Mesendoderm (in vitro differentiated cells): ENCODE data around the gene ANGEL1.

Source experiments
- DNase-seq: peaks from one replicate; pipeline ENCODE4 v3.0.0; 2013
- H2AK5ac ChIP-seq: 2 replicates; pipeline ENCODE4 v1.6.1; 2013; ENCODE audit warnings: low read length, inconsistent platforms
- H2BK120ac ChIP-seq: 2 replicates; pipeline ENCODE4 v1.6.1; 2013; ENCODE audit warnings: low read depth, mild to moderate bottlenecking, low read length, moderate library complexity, mixed read lengths
- H2BK15ac ChIP-seq: replicated peaks from 2 replicates; pipeline ENCODE4 v1.6.1; 2013; ENCODE audit warnings: low read depth, mild to moderate bottlenecking, moderate library complexity
- H2BK5ac ChIP-seq: 2 replicates; pipeline ENCODE4 v1.6.1; 2013; ENCODE audit warnings: low read length, inconsistent platforms
- H3K18ac ChIP-seq: 2 replicates; pipeline ENCODE4 v1.6.1; 2013; ENCODE audit warnings: mild to moderate bottlenecking, low read length, mixed read lengths
- H3K23ac ChIP-seq: one replicate; pipeline ENCODE4 v1.6.1; 2013; ENCODE audit warnings: low read length
- H3K27ac ChIP-seq: 2 replicates; pipeline ENCODE4 v1.5.1; 2013; ENCODE audit warnings: low read depth, mild to moderate bottlenecking, inconsistent platforms, low read length, moderate library complexity
- H3K27me3 ChIP-seq: 2 replicates; pipeline ENCODE4 v1.6.1; 2013; ENCODE audit warnings: low read length, control low read depth, mild to moderate bottlenecking, inconsistent platforms; ENCODE audit not compliant: insufficient read depth, poor library complexity
- H3K36me3 ChIP-seq: 2 replicates; pipeline ENCODE4 v1.6.1; 2013; ENCODE audit warnings: low read length, inconsistent platforms; ENCODE audit not compliant: control insufficient read depth, insufficient read depth
- H3K4ac ChIP-seq: one replicate; pipeline ENCODE4 v1.6.1; 2013; ENCODE audit warnings: low read depth, mild to moderate bottlenecking, low read length, moderate library complexity
- H3K4me1 ChIP-seq: 2 replicates; pipeline ENCODE4 v1.6.1; 2013; ENCODE audit warnings: low read depth, low read length, inconsistent platforms; ENCODE audit not compliant: control insufficient read depth
- H3K4me2 ChIP-seq: 2 replicates; pipeline ENCODE4 v1.6.1; 2013; ENCODE audit warnings: low read length
- H3K4me3 ChIP-seq: 2 replicates; pipeline ENCODE4 v1.5.1; 2013; ENCODE audit warnings: mild to moderate bottlenecking, low read length
- H3K56ac ChIP-seq: one replicate; pipeline ENCODE4 v1.6.1; 2013; ENCODE audit warnings: low read length
- H3K79me1 ChIP-seq: 2 replicates; pipeline ENCODE4 v1.6.1; 2013; ENCODE audit warnings: low read length, inconsistent platforms
- H3K79me2 ChIP-seq: 2 replicates; pipeline ENCODE4 v1.6.1; 2013; ENCODE audit warnings: mild to moderate bottlenecking, low read length; ENCODE audit not compliant: control insufficient read depth, insufficient read depth
- H3K9ac ChIP-seq: 2 replicates; pipeline ENCODE4 v1.6.1; 2013; ENCODE audit warnings: low read length, inconsistent platforms
- H4K5ac ChIP-seq: one replicate; pipeline ENCODE4 v1.6.1; 2013; ENCODE audit warnings: low read length
- H4K8ac ChIP-seq: one replicate; pipeline ENCODE4 v1.6.1; 2013; ENCODE audit warnings: low read depth, mild to moderate bottlenecking, control low read depth, low read length, moderate library complexity
- WGBS: extraction: QIAGEN DNeasy Blood & Tissue Kit; methylation state at CpG from one replicate; pipeline ENCODE4 v1.1.7; 2013; ENCODE audit warnings: low lambda C conversion rate, missing lambda C conversion rate; ENCODE audit not compliant: insufficient coverage; ENCODE audit errors: extremely low coverage; 5-methylcytosine and 5-hydroxymethylcytosine counted together

Gene ANGEL1

DNA sequence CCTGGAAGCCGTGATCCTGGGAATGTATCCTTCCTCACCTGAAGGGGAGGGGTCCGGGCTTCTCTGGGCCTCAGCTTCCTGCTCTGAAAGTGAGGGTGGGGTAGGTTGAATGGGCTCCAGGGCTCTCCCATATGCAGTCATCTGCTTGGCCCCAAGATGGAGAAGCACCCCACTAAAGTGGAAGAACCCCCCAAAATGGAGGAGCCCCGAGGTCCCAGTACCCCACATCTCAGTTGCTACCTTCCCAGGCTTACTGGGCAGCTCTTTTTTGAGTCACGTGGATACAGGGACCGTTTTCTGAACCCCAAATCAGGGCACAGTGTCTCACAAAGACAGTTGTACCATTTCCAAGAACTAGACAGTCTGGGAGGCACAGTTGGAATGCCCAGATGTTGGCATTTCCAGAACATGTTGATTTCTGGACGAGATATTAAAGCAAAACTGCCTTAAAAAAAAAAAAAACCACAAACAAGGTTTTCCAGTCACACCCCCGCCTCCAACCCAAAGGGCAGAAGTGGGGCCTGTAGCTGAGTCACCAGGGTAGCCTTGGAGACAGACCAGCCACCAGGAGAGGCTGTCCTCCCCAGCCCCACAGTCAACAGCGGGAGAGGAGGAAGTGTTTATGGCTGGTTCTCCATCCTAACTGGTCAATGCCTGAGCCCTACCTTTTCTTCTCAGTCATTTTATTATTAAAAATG, 39.3 kb downstream of the ANGEL1 start:
- DNase-seq, result peak; percentile 83
- peaks cover 15% of the 10 kb centered on the region for H3K4me1 ChIP-seq

DNA sequence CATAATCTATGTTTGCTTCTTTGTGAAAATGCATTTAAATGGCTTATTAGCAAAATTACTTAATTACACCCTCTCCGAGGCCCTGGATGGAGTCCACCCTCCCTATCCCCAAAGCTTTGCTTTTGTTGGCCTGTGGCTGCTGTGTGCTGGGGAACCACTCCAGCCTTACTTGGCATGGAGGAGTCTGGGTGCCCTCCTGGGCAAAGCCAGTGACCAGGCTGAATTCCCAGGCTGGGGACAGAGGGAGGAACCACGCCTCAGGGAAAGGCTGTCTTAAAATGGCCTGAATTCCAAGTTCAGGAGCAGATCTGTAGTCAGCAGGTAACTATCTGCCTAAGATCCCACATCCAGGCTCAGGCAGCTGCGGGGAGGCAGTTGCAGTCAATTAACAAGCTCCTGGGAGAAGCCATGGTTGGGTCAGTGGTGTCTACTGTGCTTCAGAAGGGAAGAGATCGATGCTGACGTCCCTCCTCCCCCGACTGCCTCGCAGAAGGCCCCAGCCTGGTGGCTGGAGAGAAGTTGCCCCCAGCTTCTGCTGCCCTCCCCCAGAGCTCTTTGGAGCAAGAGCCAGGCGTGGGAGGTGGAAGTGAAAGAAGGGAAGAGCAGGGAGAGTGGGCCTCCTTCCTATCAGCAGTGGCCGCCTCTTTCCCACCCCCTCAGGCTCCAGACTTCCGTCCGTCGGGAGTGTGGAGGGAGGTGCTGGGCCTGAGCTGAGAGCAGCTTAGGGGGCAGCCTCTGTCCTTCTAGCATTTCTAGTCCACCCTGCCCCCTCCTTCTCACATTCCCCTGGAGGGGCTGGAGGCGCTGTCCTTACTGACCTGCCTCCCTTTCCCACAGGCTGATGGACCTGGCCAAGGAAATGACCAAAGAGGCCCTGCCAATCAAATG, 40.1 kb downstream of the ANGEL1 start:
- H3K27ac ChIP-seq, result peak overlapping the region; percentile 69
- no peaks in the 10 kb centered on the region for H3K27me3 ChIP-seq
- WGBS, result no CpG with 5 or more reads among the region's 13 CpGs
- H3K4ac ChIP-seq, result peak overlapping the region; percentile 41
- no peak overlapping the region for H3K23ac ChIP-seq
- H3K18ac ChIP-seq, result peak overlapping the region; percentile 75
- H3K9ac ChIP-seq, result peak overlapping the region; percentile 12
- peak overlapping the region; percentile 73 for H3K56ac ChIP-seq
- H3K4me2 ChIP-seq, result no peak overlapping the region
- peaks cover 16% of the 10 kb centered on the region for H3K4me1 ChIP-seq
- H2BK120ac ChIP-seq, result peak overlapping the region; percentile 54
- H2BK15ac ChIP-seq, result no peak overlapping the region
- no peak overlapping the region for H4K5ac ChIP-seq
- H2AK5ac ChIP-seq, result no peak overlapping the region
- peak overlapping the region; percentile 56 for H2BK5ac ChIP-seq
- no peak overlapping the region for H4K8ac ChIP-seq
- DNase-seq, result peak; percentile 95
- H3K79me2 ChIP-seq, result no peaks in the 10 kb centered on the region
- H3K79me1 ChIP-seq, result no peaks in the 10 kb centered on the region
- no peaks in the 10 kb centered on the region for H3K36me3 ChIP-seq
- H3K4me3 ChIP-seq, result no peak overlapping the region

More for the DNA sequence above, 39.3 kb downstream of the ANGEL1 start:
- Histone ChIP-seq H3K27me3 (no peaks in the 10 kb centered on the region), H3K18ac (peak overlapping the region; percentile 75), H2BK5ac (peak overlapping the region; percentile 51), H3K9ac (peak overlapping the region; percentile 40), H3K36me3 (no peaks in the 10 kb centered on the region), H3K4ac (peak overlapping the region; percentile 39), H3K4me3 (no peak overlapping the region), H3K79me1 (no peaks in the 10 kb centered on the region), H3K23ac (no peak overlapping the region), H3K4me2 (no peak overlapping the region), H3K56ac (peak overlapping the region; percentile 71), H3K79me2 (no peaks in the 10 kb centered on the region), H2BK120ac (peak overlapping the region; percentile 3), H2AK5ac (peak overlapping the region; percentile 59), H2BK15ac (peak overlapping the region; percentile 12), H4K8ac (no peak overlapping the region), H4K5ac (no peak overlapping the region), H3K27ac (peak overlapping the region; percentile 74)
- no CpG with 5 or more reads among the region's 8 CpGs for WGBS

GRCh38 chr14:76771437-76771980, 41.2 kb downstream of the ANGEL1 start:
- Histone ChIP-seq H2BK120ac (no peak overlapping the region), H4K5ac (peak overlapping the region; percentile 24), H3K4ac (no peak overlapping the region), H3K56ac (no peak overlapping the region), H3K27ac (no peak overlapping the region), H3K4me3 (no peak overlapping the region), H3K23ac (no peak overlapping the region), H3K36me3 (no peaks in the 10 kb centered on the region), H3K18ac (no peak overlapping the region), H3K9ac (no peak overlapping the region), H4K8ac (no peak overlapping the region), H2BK5ac (no peak overlapping the region), H3K4me1 (peaks cover 16% of the 10 kb centered on the region), H3K27me3 (no peaks in the 10 kb centered on the region), H2BK15ac (no peak overlapping the region), H2AK5ac (no peak overlapping the region), H3K79me2 (no peaks in the 10 kb centered on the region), H3K4me2 (no peak overlapping the region), H3K79me1 (no peaks in the 10 kb centered on the region)
- no peak for DNase-seq
- no CpG with 5 or more reads among the region's 9 CpGs for WGBS

DNA sequence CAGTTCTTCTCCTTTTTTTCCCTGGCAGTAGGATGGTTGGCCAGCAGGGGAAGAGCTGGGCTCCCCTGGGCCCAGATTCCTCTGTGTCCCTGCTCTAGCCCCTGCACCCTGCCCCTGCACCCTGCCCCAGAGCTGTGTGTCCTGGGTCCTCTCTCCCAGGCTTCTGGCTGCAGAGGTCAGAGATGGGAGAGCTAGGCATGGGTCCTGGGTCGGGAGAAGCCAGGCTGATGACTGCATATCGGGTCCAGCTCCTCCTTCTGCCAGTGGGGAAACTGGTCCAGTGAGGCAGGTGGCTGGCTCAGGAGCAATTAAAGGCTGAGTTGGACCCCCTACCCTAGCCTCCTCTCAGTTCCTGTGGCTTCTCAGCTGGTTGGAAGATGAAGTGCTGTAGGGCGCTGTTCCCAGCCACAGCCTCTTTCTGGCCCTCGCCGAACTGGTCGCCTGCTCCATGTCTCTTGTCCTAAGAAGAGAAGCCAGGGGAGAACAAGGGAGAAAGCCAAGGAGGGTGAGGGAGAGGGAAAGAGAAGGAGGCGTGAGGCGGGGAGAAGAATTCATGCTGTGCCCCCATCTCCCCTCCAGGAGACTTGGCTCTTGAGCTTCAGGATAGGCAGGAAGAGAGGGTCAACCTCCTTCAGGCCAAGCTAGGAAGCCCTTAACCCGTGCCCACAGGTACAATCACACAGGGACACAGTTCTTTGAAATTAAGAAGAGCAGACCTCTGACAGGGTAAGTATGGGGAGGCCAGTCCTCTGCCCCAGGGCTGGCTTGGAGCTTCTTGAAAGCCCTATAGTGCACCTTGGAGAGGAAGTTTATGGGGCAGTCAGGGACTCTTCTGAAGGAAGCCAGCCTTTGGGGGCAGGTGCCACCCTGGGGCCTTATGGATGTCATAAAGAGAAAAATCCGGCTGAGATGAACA, 41.9 kb downstream of the ANGEL1 start:
- no peak overlapping the region for H3K9ac ChIP-seq
- H3K4me1 ChIP-seq, result peaks cover 16% of the 10 kb centered on the region
- H2BK15ac ChIP-seq, result no peak overlapping the region
- no peaks in the 10 kb centered on the region for H3K79me1 ChIP-seq
- DNase-seq, result no peak
- H2BK120ac ChIP-seq, result no peak overlapping the region
- no CpG with 5 or more reads among the region's 10 CpGs for WGBS
- no peak overlapping the region for H3K4me3 ChIP-seq
- H2AK5ac ChIP-seq, result no peak overlapping the region
- no peaks in the 10 kb centered on the region for H3K27me3 ChIP-seq
- H2BK5ac ChIP-seq, result no peak overlapping the region
- no peak overlapping the region for H4K8ac ChIP-seq
- no peak overlapping the region for H3K27ac ChIP-seq
- no peak overlapping the region for H4K5ac ChIP-seq
- H3K56ac ChIP-seq, result no peak overlapping the region
- H3K18ac ChIP-seq, result no peak overlapping the region
- H3K36me3 ChIP-seq, result no peaks in the 10 kb centered on the region
- no peaks in the 10 kb centered on the region for H3K79me2 ChIP-seq
- H3K4me2 ChIP-seq, result no peak overlapping the region
- H3K23ac ChIP-seq, result no peak overlapping the region
- H3K4ac ChIP-seq, result no peak overlapping the region

DNA sequence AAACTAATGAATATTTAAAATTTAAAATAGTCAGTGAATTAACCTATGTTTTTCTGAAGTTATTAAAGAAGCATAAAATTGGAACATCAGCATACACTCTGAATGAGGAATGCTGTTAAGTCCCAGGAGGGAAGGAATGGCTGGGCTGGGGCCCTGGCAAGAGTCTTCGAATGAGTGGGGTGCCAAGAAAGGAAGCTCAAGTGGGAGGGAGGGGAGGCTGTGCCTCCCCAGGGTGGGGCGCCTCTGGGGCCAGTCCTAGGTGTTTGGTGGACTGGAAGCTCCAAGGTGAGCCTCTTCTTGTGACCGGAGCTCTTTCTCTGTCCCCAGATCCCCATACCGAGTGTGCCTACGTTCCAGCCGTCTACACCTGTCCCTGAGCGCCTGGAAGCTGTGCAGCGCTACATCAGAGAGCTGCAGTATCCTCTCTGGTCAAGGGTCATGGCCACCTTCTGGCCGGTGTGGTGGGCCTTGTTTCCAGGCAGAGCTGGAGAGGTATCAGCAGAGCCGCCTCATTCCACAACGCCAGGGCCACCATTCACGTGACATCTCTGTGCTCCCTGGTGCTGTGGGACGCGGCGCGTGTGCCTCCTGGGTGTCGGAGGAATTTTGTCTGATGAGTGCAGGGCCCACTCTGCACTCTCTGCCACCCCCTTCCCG, 42.9 kb downstream of the ANGEL1 start:
- Histone ChIP-seq H3K4me3 (no peak overlapping the region), H3K4me1 (peaks cover 16% of the 10 kb centered on the region)

More for the DNA sequence above, 42.9 kb downstream of the ANGEL1 start:
- H3K4me2 ChIP-seq, result no peak overlapping the region
- DNase-seq, result no peak
- no peaks in the 10 kb centered on the region for H3K27me3 ChIP-seq
- no peak overlapping the region for H3K56ac ChIP-seq
- no peak overlapping the region for H2BK15ac ChIP-seq
- no peak overlapping the region for H4K8ac ChIP-seq
- no peak overlapping the region for H3K27ac ChIP-seq
- no peaks in the 10 kb centered on the region for H3K36me3 ChIP-seq
- no peak overlapping the region for H3K18ac ChIP-seq
- no peaks in the 10 kb centered on the region for H3K79me2 ChIP-seq
- H2AK5ac ChIP-seq, result no peak overlapping the region
- H4K5ac ChIP-seq, result no peak overlapping the region
- H3K9ac ChIP-seq, result no peak overlapping the region
- no peaks in the 10 kb centered on the region for H3K79me1 ChIP-seq
- H3K23ac ChIP-seq, result no peak overlapping the region
- WGBS, result no CpG with 5 or more reads among the region's 18 CpGs
- no peak overlapping the region for H2BK5ac ChIP-seq
- H3K4ac ChIP-seq, result no peak overlapping the region
- H2BK120ac ChIP-seq, result no peak overlapping the region
